22Rv1 (cell line): ENCODE results near the gene SMIM17.

Experiments
- H3K27ac ChIP-seq: fragments of 450-650 bp; 2 replicates; pipeline ENCODE4 v1.5.1; 2017
- CTCF ChIP-seq: fragments of 450-650 bp; IDR thresholded peaks from 2 replicates; pipeline ENCODE4 v1.5.1; 2017; ENCODE audit warnings: mild to moderate bottlenecking
- ZFX ChIP-seq: fragments of 450-650 bp; IDR thresholded peaks from 2 replicates; pipeline ENCODE4 v1.6.1; 2017; ENCODE audit warnings: antibody characterized with exemption, borderline replicate concordance

The SMIM17 gene

DNA sequence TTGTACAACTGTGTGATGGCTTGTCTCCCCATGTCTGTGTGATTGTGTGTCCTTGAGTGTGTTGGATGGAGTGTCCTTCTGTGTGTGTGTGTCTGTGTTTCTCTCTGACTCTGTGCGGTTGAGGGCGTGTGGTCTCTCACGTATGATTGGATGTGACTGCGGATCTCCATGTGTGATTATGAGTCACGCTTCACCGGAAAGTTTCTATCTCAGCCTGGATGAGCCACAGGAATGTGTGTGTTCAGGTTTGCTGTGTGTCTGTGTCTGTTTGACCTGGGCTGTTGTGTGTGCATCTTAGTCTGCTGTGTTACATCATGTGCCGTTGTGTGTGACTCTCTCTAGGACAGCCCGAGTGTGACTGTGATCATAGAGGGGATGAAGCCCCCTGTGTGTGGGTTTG is 44.1 kb downstream of the SMIM17 start:
- TF ChIP-seq ZFX (no peak), CTCF (no peak)
- no peak overlapping the region for H3K27ac ChIP-seq

GRCh38 chr19:56689198-56689597 is 46.2 kb downstream of the SMIM17 start:
- H3K27ac ChIP-seq = no peak overlapping the region
- TF ChIP-seq ZFX (no peak), CTCF (peak; percentile 25)

DNA sequence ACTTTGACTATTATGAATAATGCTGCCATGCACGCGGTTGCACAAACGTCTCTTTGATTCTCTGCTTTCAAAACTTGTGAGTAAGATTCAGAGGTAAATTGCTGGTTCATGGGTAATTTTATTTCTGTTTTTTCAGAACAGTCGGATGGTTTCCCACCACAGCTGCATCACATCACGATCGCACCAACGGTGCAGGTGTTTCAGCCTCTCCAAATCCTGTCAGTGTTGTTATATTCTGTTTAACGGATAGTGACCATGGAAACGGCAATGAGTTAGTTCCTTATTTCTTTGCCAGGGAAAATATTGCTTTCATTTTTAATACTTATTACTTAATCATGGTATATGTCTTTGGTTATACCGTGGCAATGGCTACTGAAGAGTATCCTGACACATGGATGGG is 47.7 kb downstream of the SMIM17 start:
- no peak overlapping the region for H3K27ac ChIP-seq
- TF ChIP-seq ZFX (no peak), CTCF (no peak)

DNA sequence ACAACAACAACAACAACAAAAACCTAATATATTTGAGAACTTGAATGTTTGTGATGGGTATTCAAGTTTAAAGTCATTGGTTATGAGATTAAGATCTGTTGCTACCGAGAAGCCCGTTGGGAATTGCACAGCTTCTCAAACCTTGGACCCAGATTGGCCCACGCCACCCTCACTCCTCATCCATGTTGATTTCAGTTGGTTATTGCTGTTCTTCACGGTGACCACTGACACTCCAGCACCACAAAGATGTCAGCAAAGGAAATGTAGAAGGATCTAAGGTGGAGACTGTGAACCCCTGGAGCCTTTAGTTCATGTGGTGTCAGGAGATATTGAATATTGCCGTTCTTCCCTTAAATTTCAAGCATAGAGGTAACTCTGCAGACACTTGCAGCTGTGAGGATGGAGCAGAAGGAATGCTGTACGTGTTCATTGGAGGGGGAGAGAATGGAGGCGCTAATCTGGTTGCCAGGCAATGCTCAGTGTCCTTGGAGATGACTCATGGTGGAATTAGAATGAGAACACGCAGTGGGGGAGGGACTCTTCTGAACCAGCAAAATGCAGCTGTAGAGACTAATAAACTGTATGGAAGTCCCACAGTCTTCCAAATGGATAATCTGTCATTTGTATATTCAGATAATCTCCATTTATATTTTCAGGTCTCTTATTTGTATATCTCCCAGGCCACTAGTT is 49.4 kb downstream of the SMIM17 start:
- TF ChIP-seq ZFX (no peak), CTCF (no peak)
- no peak overlapping the region for H3K27ac ChIP-seq

GRCh38 chr19:56699552-56699951 is 56.6 kb downstream of the SMIM17 start:
- TF ChIP-seq ZFX (no peak), CTCF (no peak)
- no peak overlapping the region for H3K27ac ChIP-seq

DNA sequence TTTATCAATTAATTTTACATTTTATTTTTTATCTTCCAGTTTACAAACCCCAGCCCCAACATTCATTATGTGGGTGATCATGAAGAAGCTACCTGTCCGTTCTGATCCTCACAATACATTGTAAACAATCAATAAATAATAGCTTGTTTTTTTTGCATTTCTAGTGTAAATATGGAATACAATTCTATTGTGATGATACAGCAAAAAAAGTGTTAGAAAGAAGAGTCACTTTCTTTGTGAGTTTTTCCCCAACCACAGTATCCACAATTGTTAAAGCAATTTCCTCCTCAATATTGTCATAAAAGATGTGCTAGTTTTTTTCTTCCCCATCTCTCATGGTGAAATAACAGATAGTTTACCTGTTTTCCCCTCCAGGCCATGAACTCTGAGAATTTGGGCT is 58.9 kb downstream of the SMIM17 start:
- no peak overlapping the region for H3K27ac ChIP-seq
- TF ChIP-seq CTCF (no peak), ZFX (no peak)

DNA sequence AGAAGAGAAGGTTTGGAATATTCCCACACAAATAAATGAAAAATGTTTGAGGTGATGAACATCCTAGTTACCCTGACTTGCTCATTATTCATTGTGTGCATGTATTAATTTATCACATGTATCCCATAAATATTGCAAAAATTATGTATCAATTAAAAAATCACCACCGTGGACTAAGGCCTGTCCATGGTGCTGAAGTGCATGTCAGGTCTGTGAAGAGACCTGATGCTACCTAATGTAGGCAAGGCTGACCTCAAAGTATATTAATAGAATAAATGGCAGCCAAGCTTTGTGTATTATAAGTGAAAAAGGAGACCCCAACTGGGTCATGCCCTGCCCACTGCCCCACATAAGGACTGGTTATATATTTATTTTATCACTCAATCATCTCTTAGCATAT is 63.0 kb downstream of the SMIM17 start:
- no peak for TF ChIP-seq CTCF
- TF ChIP-seq ZFX = no peak
- no peak overlapping the region for H3K27ac ChIP-seq
